Skin of body (tissue), 2 donors: ENCODE results near the gene VWA2. TPM values are rescaled to one million over a fixed set of nuclear protein-coding genes. Genes with fewer than 3 reads are reported as not detected.

Experiments used
- DNase-seq: peaks from one replicate; lab custom pipeline; 2025; lab: John Stamatoyannopoulos, UW
- total RNA-seq: library from RNA; depleted of rRNA; stranded (reverse); fragments of >200 nt; gene quantifications from one replicate; pipeline ENCODE4 v1.2.3, GENCODE V29; 2014

The VWA2 gene
- total RNA-seq, 1 donor from 2014 or later: 19.5 TPM

- DNase-seq: no peak
Observed at GRCh38 chr10:114274616-114275453, 35.8 kb downstream of the VWA2 start.

GRCh38 chr10:114276066-114276465, 37.0 kb downstream of the VWA2 start:
- no peak for DNase-seq

GRCh38 chr10:114276671-114277070, 37.6 kb downstream of the VWA2 start:
- no peak for DNase-seq

- DNase-seq: no peak
Observed at GRCh38 chr10:114278140-114278883, 39.3 kb downstream of the VWA2 start.

GRCh38 chr10:114278884-114279191, 39.8 kb downstream of the VWA2 start:
- no peak for DNase-seq

- no peak for DNase-seq
Observed at GRCh38 chr10:114279289-114279688, 40.2 kb downstream of the VWA2 start.

GRCh38 chr10:114279901-114280644, 41.0 kb downstream of the VWA2 start:
- DNase-seq: peak; percentile 19

GRCh38 chr10:114281006-114281405, 42.0 kb downstream of the VWA2 start:
- DNase-seq: no peak

- DNase-seq: no peak
Observed at GRCh38 chr10:114281461-114281860, 42.4 kb downstream of the VWA2 start.

GRCh38 chr10:114282526-114282925, 43.5 kb downstream of the VWA2 start:
- no peak for DNase-seq

- DNase-seq: no peak
Observed at GRCh38 chr10:114283091-114283490, 44.0 kb downstream of the VWA2 start.

GRCh38 chr10:114283535-114284234, 44.6 kb downstream of the VWA2 start:
- DNase-seq: no peak

GRCh38 chr10:114284346-114285071, 45.5 kb downstream of the VWA2 start:
- DNase-seq: no peak

- no peak for DNase-seq
Observed at GRCh38 chr10:114285961-114286441, 46.9 kb downstream of the VWA2 start.

GRCh38 chr10:114286921-114287320, 47.9 kb downstream of the VWA2 start:
- no peak for DNase-seq

- DNase-seq: no peak
Observed at GRCh38 chr10:114288424-114289095, 49.5 kb downstream of the VWA2 start.

GRCh38 chr10:114289096-114289436, 50.0 kb downstream of the VWA2 start:
- DNase-seq: no peak

GRCh38 chr10:114290038-114290437, 51.0 kb downstream of the VWA2 start:
- DNase-seq: no peak

GRCh38 chr10:114291076-114291475, 52.0 kb downstream of the VWA2 start:
- no peak for DNase-seq

- DNase-seq: no peak
Observed at GRCh38 chr10:114291516-114291915, 52.5 kb downstream of the VWA2 start.
